IMR-90 (cell line): ENCODE results near the gene C20orf144. TPM values are rescaled to one million over a fixed set of nuclear protein-coding genes. Genes with fewer than 3 reads are reported as not detected.

Source experiments
- ATAC-seq: fragments of 200-7000 bp; cut with Tn5 transposase; 2 replicates; pipeline ENCODE4 v1.9.1; 2020; ENCODE audit warnings: low read depth, mild to moderate bottlenecking, moderate library complexity
- BruUV-seq: library from RNA; stranded (reverse); fragments of 400-500 nt; replicated peaks from 2 replicates; lab custom pipeline; 2021; lab: Mats Ljungman, UMichigan
- CTCF ChIA-PET: fragments of 300-600 bp; formaldehyde crosslinking; extraction: SDS; loops from one replicate; lab custom pipeline; 2021; ENCODE audit warnings: antibody characterized with exemption; lab: Yijun Ruan, JAX
- POLR2A ChIA-PET: fragments of 300-600 bp; sonication (Branson Sonifier 250); formaldehyde crosslinking; loops from one replicate; lab custom pipeline; 2022; ENCODE audit warnings: antibody characterized with exemption; ENCODE audit not compliant: unreplicated experiment; lab: Charles Lee
- DNase-seq: peaks from one replicate; pipeline ENCODE4 v3.0.0; 2013
- H2AFZ ChIP-seq: replicated peaks from 2 replicates; pipeline ENCODE3; 2013; ENCODE audit warnings: low read length, mild to moderate bottlenecking; ENCODE audit not compliant: poor library complexity
- H2AK5ac ChIP-seq: 2 replicates; pipeline ENCODE4 v1.6.1; 2013; ENCODE audit warnings: low read depth, low read length, inconsistent platforms
- H2AK9ac ChIP-seq: replicated peaks from 2 replicates; pipeline ENCODE3; 2013; ENCODE audit warnings: mild to moderate bottlenecking, low read depth, low read length, moderate library complexity; ENCODE audit not compliant: poor library complexity
- H2BK120ac ChIP-seq: 2 replicates; pipeline ENCODE4 v1.6.1; 2013; ENCODE audit warnings: low read depth, low read length, inconsistent platforms
- H2BK15ac ChIP-seq: 3 replicates; pipeline ENCODE4 v1.6.1; 2013; ENCODE audit warnings: low read depth, low read length, inconsistent platforms
- H2BK20ac ChIP-seq: 2 replicates; pipeline ENCODE4 v1.6.1; 2013; ENCODE audit warnings: low read depth, mild to moderate bottlenecking, inconsistent platforms, low read length, moderate library complexity
- H2BK5ac ChIP-seq: 2 replicates; pipeline ENCODE4 v1.6.1; 2013; ENCODE audit warnings: mild to moderate bottlenecking, low read depth, low read length, inconsistent platforms; ENCODE audit not compliant: poor library complexity, severe bottlenecking
- H3K14ac ChIP-seq: replicated peaks from 2 replicates; pipeline ENCODE4 v1.6.1; 2013; ENCODE audit warnings: low read depth, low read length, inconsistent platforms
- H3K18ac ChIP-seq: 2 replicates; pipeline ENCODE4 v1.6.1; 2013; ENCODE audit warnings: low read depth, low read length, control low read depth
- H3K23ac ChIP-seq: 2 replicates; pipeline ENCODE4 v1.6.1; 2013; ENCODE audit warnings: low read depth, low read length, inconsistent platforms
- H3K27ac ChIP-seq: 2 replicates; pipeline ENCODE4 v1.5.1; 2013; ENCODE audit warnings: mild to moderate bottlenecking, control low read depth, low read length; ENCODE audit not compliant: insufficient read depth
- H3K27me3 ChIP-seq: 2 replicates; pipeline ENCODE4 v1.6.1; 2013; ENCODE audit warnings: low read length; ENCODE audit not compliant: control insufficient read depth, insufficient read depth
- H3K36me3 ChIP-seq: 2 replicates; pipeline ENCODE4 v1.6.1; 2013; ENCODE audit warnings: low read length, mixed read lengths; ENCODE audit not compliant: control insufficient read depth, insufficient read depth
- H3K4ac ChIP-seq: 2 replicates; pipeline ENCODE4 v1.6.1; 2013; ENCODE audit warnings: low read depth, low read length, inconsistent platforms
- H3K4me1 ChIP-seq: 2 replicates; pipeline ENCODE4 v1.6.1; 2013; ENCODE audit warnings: low read length, mixed read lengths; ENCODE audit not compliant: control insufficient read depth, insufficient read depth
- H3K4me2 ChIP-seq: 2 replicates; pipeline ENCODE4 v1.6.1; 2013; ENCODE audit warnings: low read depth, mild to moderate bottlenecking, control low read depth, low read length, moderate library complexity
- H3K4me3 ChIP-seq: 2 replicates; pipeline ENCODE4 v1.5.1; 2013; ENCODE audit warnings: low read depth, mild to moderate bottlenecking, control low read depth, low read length, moderate library complexity; ENCODE audit not compliant: insufficient read depth
- H3K56ac ChIP-seq: 2 replicates; pipeline ENCODE4 v1.6.1; 2013; ENCODE audit warnings: low read length, inconsistent platforms; ENCODE audit not compliant: insufficient read depth; ENCODE audit errors: extremely low read depth
- H3K79me1 ChIP-seq, 2 experiments: 2 replicates each; pipeline ENCODE4 v1.6.1; 2013; ENCODE audit warnings: low read length in 2 of 2, inconsistent platforms in 1 of 2, low read depth in 1 of 2
- H3K9ac ChIP-seq: 2 replicates; pipeline ENCODE4 v1.6.1; 2013; ENCODE audit warnings: low read depth, low read length, control low read depth
- H3K9me1 ChIP-seq: 2 replicates; pipeline ENCODE4 v1.6.1; 2013; ENCODE audit warnings: low read length, inconsistent platforms; ENCODE audit not compliant: insufficient read depth
- H3K9me3 ChIP-seq: 2 replicates; pipeline ENCODE4 v1.6.1; 2013; ENCODE audit warnings: low read length; ENCODE audit not compliant: control insufficient read depth, insufficient read depth
- H4K20me1 ChIP-seq: 2 replicates; pipeline ENCODE4 v1.6.1; 2013; ENCODE audit warnings: low read length, inconsistent platforms; ENCODE audit not compliant: insufficient read depth
- H4K5ac ChIP-seq: 2 replicates; pipeline ENCODE4 v1.6.1; 2013; ENCODE audit warnings: mild to moderate bottlenecking, low read depth, low read length, control low read depth
- H4K8ac ChIP-seq, 2 experiments: 2 replicates each; pipeline ENCODE4 v1.6.1; 2013; ENCODE audit warnings: low read depth in 2 of 2, low read length in 2 of 2, control low read depth in 1 of 2, inconsistent platforms in 1 of 2
- H4K91ac ChIP-seq: 2 replicates; pipeline ENCODE4 v1.6.1; 2013; ENCODE audit warnings: low read depth, low read length, inconsistent platforms; ENCODE audit not compliant: insufficient read depth
- BHLHE40 ChIP-seq: fragments of 150-350 bp; IDR thresholded peaks from 2 replicates; pipeline ENCODE4 v1.6.1; 2016; ENCODE audit warnings: mild to moderate bottlenecking, low read depth, low read length
- CEBPB ChIP-seq: IDR thresholded peaks from 2 replicates; pipeline ENCODE4 v1.6.1; 2012; ENCODE audit warnings: low read depth, low read length, improper control_type of control experiment
- CHD1 ChIP-seq: IDR thresholded peaks from 2 replicates; pipeline ENCODE4 v1.6.1; 2012; ENCODE audit warnings: low read depth, low read length, improper control_type of control experiment
- CTCF ChIP-seq: conservative IDR thresholded peaks from 2 replicates; pipeline ENCODE4 v1.5.1; 2012; ENCODE audit warnings: mild to moderate bottlenecking, low read depth, low read length, improper control_type of control experiment
- ELK1 ChIP-seq: fragments of 150-350 bp; IDR thresholded peaks from 2 replicates; pipeline ENCODE4 v1.6.1; 2016; ENCODE audit warnings: low read depth, mild to moderate bottlenecking, low read length, moderate library complexity, borderline replicate concordance
- FOS ChIP-seq: fragments of 150-350 bp; IDR thresholded peaks from 2 replicates; pipeline ENCODE4 v1.6.1; 2016; ENCODE audit warnings: low read depth, low read length
- MAFK ChIP-seq: IDR thresholded peaks from 2 replicates; pipeline ENCODE4 v1.6.1; 2012; ENCODE audit warnings: low read depth, low read length, improper control_type of control experiment
- MAZ ChIP-seq: IDR thresholded peaks from 2 replicates; pipeline ENCODE4 v1.6.1; 2012; ENCODE audit warnings: low read depth, mild to moderate bottlenecking, low read length, improper control_type of control experiment, moderate library complexity, borderline replicate concordance
- MXI1 ChIP-seq: IDR thresholded peaks from 2 replicates; pipeline ENCODE4 v1.6.1; 2012; ENCODE audit warnings: low read depth, mild to moderate bottlenecking, low read length, moderate library complexity, borderline replicate concordance
- NFE2L2 ChIP-seq: fragments of 150-350 bp; IDR thresholded peaks from 2 replicates; pipeline ENCODE4 v1.6.1; 2016; ENCODE audit warnings: low read depth, mild to moderate bottlenecking, low read length
- POLR2A ChIP-seq: IDR thresholded peaks from 2 replicates; pipeline ENCODE4 v1.6.1; 2012; ENCODE audit warnings: mild to moderate bottlenecking, low read depth, low read length
- RAD21 ChIP-seq: IDR thresholded peaks from 2 replicates; pipeline ENCODE4 v1.6.1; 2012; ENCODE audit warnings: low read length, improper control_type of control experiment
- RCOR1 ChIP-seq: IDR thresholded peaks from 2 replicates; pipeline ENCODE4 v1.6.1; 2012; ENCODE audit warnings: mild to moderate bottlenecking, low read length, improper control_type of control experiment; ENCODE audit not compliant: insufficient replicate concordance
- RFX5 ChIP-seq: IDR thresholded peaks from 2 replicates; pipeline ENCODE4 v1.8.0; 2012; ENCODE audit warnings: low read depth, mild to moderate bottlenecking, low read length, moderate library complexity
- SMC3 ChIP-seq: fragments of 150-350 bp; IDR thresholded peaks from 2 replicates; pipeline ENCODE4 v1.6.1; 2016; ENCODE audit warnings: low read depth, mild to moderate bottlenecking, antibody characterized with exemption, low read length, moderate library complexity
- WGBS, 2 experiments: methylation state at CpG; one replicate each; pipeline versions ENCODE4 v1.1.5 to v1.1.7; 2013; ENCODE audit warnings: missing lambda C conversion rate in 2 of 2; ENCODE audit not compliant: insufficient read length in 1 of 2; ENCODE audit errors: extremely low coverage in 2 of 2; 5-methylcytosine and 5-hydroxymethylcytosine counted together
- dilution Hi-C: fragments of 300-500 bp; cut with HindIII; formaldehyde crosslinking; loops from one replicate; pipeline ENCODE4 v1.14.3; 2018; ENCODE audit warnings: low sequenced_read_pairs; ENCODE audit not compliant: unreplicated experiment
- in situ Hi-C: fragments of 300-500 bp; cut with MboI; formaldehyde crosslinking; loops from 3 replicates; pipeline ENCODE4 v1.14.3; 2019; ENCODE audit warnings: low sequenced_read_pairs, inconsistent platforms, mixed read lengths
- intact Hi-C: fragments of 100-400 bp; cut with micrococcal nuclease; formaldehyde crosslinking; loops from 2 replicates; pipeline ENCODE4 v1.10.0; 2022
- polyA plus RNA-seq, 3 experiments: library from polyadenylated mRNA; depleted of rRNA; stranded (reverse); fragments of >200 nt; gene quantifications; 2 replicates each; pipeline ENCODE4 v1.2.3, GENCODE V29; 2012; ENCODE audit warnings: low replicate concordance in 1 of 3
- total RNA-seq: library from RNA; depleted of rRNA; stranded (reverse); fragments of >200 nt; gene quantifications from 2 replicates; pipeline ENCODE4 v1.2.3, GENCODE V29; 2012
- TF ChIP-seq, protein P1 (sequence below): fragments of 150-350 bp; IDR thresholded peaks from 2 replicates; pipeline ENCODE4 v1.6.1; 2017; ENCODE audit warnings: mild to moderate bottlenecking, antibody characterized with exemption, low read length, low read depth

Gene C20orf144
- total and polyA plus RNA-seq, 2 of the 4 experiments (the other 2 are of a cell fraction): under 0.01 to 0.19 TPM

- Histone ChIP-seq H2BK5ac (no peak overlapping the region), H4K20me1 (no peaks in the 10 kb centered on the region), H4K91ac (no peak overlapping the region), H3K9ac (no peak overlapping the region), H3K9me3 (no peaks in the 10 kb centered on the region), H3K4me2 (no peak overlapping the region), H3K36me3 (peaks cover 19% of the 10 kb centered on the region; the same call in 1 of the 2 replicates), H2BK15ac (no peak overlapping the region), H3K27ac (no peak overlapping the region), H2AK5ac (no peak overlapping the region), H2BK20ac (no peak overlapping the region), H3K27me3 (no peaks in the 10 kb centered on the region), H4K5ac (no peak overlapping the region), H3K14ac (no peak overlapping the region), H3K9me1 (peaks cover 6% of the 10 kb centered on the region), H2AFZ (no peak overlapping the region), H4K8ac (no peak overlapping the region), H2AK9ac (no peak overlapping the region), H3K4ac (no peak overlapping the region), H3K23ac (no peak overlapping the region), H3K4me3 (no peak overlapping the region), H3K56ac (no peak overlapping the region), H3K4me1 (peaks cover 1% of the 10 kb centered on the region; the same call in 1 of the 2 replicates), H3K18ac (no peak overlapping the region), H2BK120ac (no peak overlapping the region), H3K79me1 (peaks cover 1 to 11% of the 10 kb centered on the region in 2 experiments; a peak in 3 of 4 replicates)
- TF ChIP-seq ELK1 (no peak), RCOR1 (no peak), RAD21 (no peak), MAZ (no peak), CEBPB (no peak), NFE2L2 (no peak), MAFK (no peak), CHD1 (no peak), FOS (no peak), MXI1 (no peak), SMC3 (no peak), CTCF (no peak), RFX5 (no peak), BHLHE40 (no peak), POLR2A (no peak)
- TF ChIP-seq, protein P1, sequence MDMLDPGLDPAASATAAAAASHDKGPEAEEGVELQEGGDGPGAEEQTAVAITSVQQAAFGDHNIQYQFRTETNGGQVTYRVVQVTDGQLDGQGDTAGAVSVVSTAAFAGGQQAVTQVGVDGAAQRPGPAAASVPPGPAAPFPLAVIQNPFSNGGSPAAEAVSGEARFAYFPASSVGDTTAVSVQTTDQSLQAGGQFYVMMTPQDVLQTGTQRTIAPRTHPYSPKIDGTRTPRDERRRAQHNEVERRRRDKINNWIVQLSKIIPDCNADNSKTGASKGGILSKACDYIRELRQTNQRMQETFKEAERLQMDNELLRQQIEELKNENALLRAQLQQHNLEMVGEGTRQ: no peak
- ChIA-PET CTCF (no interaction called here), POLR2A (no interaction called here)
- BruUV-seq: no TSS peak
- in situ Hi-C loops (no loop called here), intact Hi-C loops (no loop called here), dilution Hi-C loops (no loop called here)
- ATAC-seq (no peak), DNase-seq (no peak)
- 100% methylated on average over 1 of the region's 12 CpGs; no CpG with 5 or more reads in 1 of the 2 experiments for WGBS, 2 experiments
These were observed 4.4 kb upstream of the C20orf144 start for GRCh38 chr20:33657704-33658095.
